Hepatocyte (in vitro differentiated cells): Measurements from ENCODE around the gene PAWR. TPM values are rescaled to one million over a fixed set of nuclear protein-coding genes. Genes with fewer than 3 reads are reported as not detected.

Source experiments
- DNase-seq: peaks from one replicate; pipeline ENCODE4 v3.0.0-alpha.2; 2016; ENCODE audit warnings: low spot score
- H2AFZ ChIP-seq: fragments of 200-600 bp; sonication (generic); 2 replicates; pipeline ENCODE4 v1.6.0; 2016; ENCODE audit warnings: antibody characterized with exemption, mild to moderate bottlenecking
- H3K27ac ChIP-seq: fragments of 200-600 bp; sonication (generic); 2 replicates; pipeline ENCODE4 v1.5.1; 2016; ENCODE audit warnings: mild to moderate bottlenecking
- H3K27me3 ChIP-seq: fragments of 200-600 bp; sonication (generic); 2 replicates; pipeline ENCODE4 v1.6.1; 2016
- H3K36me3 ChIP-seq: fragments of 200-600 bp; sonication (generic); replicated peaks from 2 replicates; pipeline ENCODE4 v1.5.1; 2016; ENCODE audit warnings: low read depth; ENCODE audit not compliant: insufficient read depth
- H3K4me1 ChIP-seq: fragments of 200-600 bp; sonication (generic); 2 replicates; pipeline ENCODE4 v1.5.1; 2016; ENCODE audit warnings: mild to moderate bottlenecking, moderate library complexity; ENCODE audit not compliant: insufficient read depth
- H3K4me2 ChIP-seq: fragments of 200-600 bp; sonication (generic); 2 replicates; pipeline ENCODE4 v1.6.0; 2016
- H3K4me3 ChIP-seq: fragments of 200-600 bp; sonication (generic); 2 replicates; pipeline ENCODE4 v1.5.1; 2016; ENCODE audit warnings: mild to moderate bottlenecking
- H3K79me2 ChIP-seq: fragments of 200-600 bp; sonication (generic); 2 replicates; pipeline ENCODE4 v1.6.0; 2017; ENCODE audit warnings: mild to moderate bottlenecking
- H3K9me2 ChIP-seq: fragments of 200-600 bp; sonication (generic); replicated peaks from 2 replicates; pipeline ENCODE4 v1.6.0; 2017; ENCODE audit warnings: mild to moderate bottlenecking; ENCODE audit not compliant: insufficient read depth
- H3K9me3 ChIP-seq: fragments of 200-600 bp; sonication (generic); 2 replicates; pipeline ENCODE4 v1.5.1; 2016; ENCODE audit warnings: low read depth, mild to moderate bottlenecking
- H4K20me1 ChIP-seq: fragments of 200-600 bp; sonication (generic); 2 replicates; pipeline ENCODE4 v1.6.0; 2016; ENCODE audit warnings: mild to moderate bottlenecking; ENCODE audit not compliant: insufficient read depth, poor library complexity, severe bottlenecking
- CTCF ChIP-seq: fragments of 200-600 bp; sonication (generic); IDR thresholded peaks from 2 replicates; pipeline ENCODE4 v1.5.1; 2016; ENCODE audit warnings: antibody characterized with exemption, mild to moderate bottlenecking; ENCODE audit not compliant: poor library complexity
- EZH2 ChIP-seq: fragments of 200-600 bp; sonication (generic); IDR thresholded peaks from 2 replicates; pipeline ENCODE4 v1.6.1; 2016; ENCODE audit warnings: antibody characterized with exemption, mild to moderate bottlenecking, borderline replicate concordance
- EZH2phosphoT487 ChIP-seq: fragments of 200-600 bp; sonication (generic); IDR thresholded peaks from one replicate; pipeline ENCODE4 v1.6.1; 2018; ENCODE audit warnings: antibody characterized with exemption, mild to moderate bottlenecking, low read depth, moderate library complexity; ENCODE audit not compliant: unreplicated experiment, severe bottlenecking
- WGBS: methylation state at CpG from one replicate; pipeline ENCODE4 v1.1.6; 2016; ENCODE audit warnings: low lambda C conversion rate; ENCODE audit errors: missing lambda C conversion rate; 5-methylcytosine and 5-hydroxymethylcytosine counted together
- polyA plus RNA-seq: library from polyadenylated mRNA; unstranded; fragments of >200 nt; fragmentation: Nextera tagmentation; extraction: Ambion mirVana; gene quantifications from 2 replicates; pipeline ENCODE4 v1.2.1, GENCODE V29; 2016
- total RNA-seq: library from RNA; depleted of rRNA; stranded (reverse); fragments of >200 nt; gene quantifications from 2 replicates; pipeline ENCODE4 v1.2.3, GENCODE V29; 2014

PAWR gene
- total and polyA plus RNA-seq, 2 experiments from 2014 or later = 40.5 to 54.9 TPM

- Histone ChIP-seq H3K4me1 (no peaks in the 10 kb centered on the region), H4K20me1 (no peaks in the 10 kb centered on the region), H3K4me3 (no peak overlapping the region), H2AFZ (no peak overlapping the region), H3K9me2 (no peaks in the 10 kb centered on the region), H3K9me3 (no peaks in the 10 kb centered on the region), H3K4me2 (no peak overlapping the region), H3K79me2 (peaks cover 7% of the 10 kb centered on the region), H3K36me3 (no peaks in the 10 kb centered on the region), H3K27me3 (no peaks in the 10 kb centered on the region), H3K27ac (no peak overlapping the region)
- WGBS = 96% methylated on average over 2 of the region's 2 CpGs
- no peak for DNase-seq
- TF ChIP-seq CTCF (no peak), EZH2 (no peak), EZH2phosphoT487 (no peak)
Observed at GRCh38 chr12:79601908-79602307, 88.9 kb downstream of the PAWR start.

- peaks cover 3% of the 10 kb centered on the region for H3K79me2 ChIP-seq
- DNase-seq = no peak
- H3K9me2 ChIP-seq = no peaks in the 10 kb centered on the region
- no peak overlapping the region for H3K4me3 ChIP-seq
- H3K4me2 ChIP-seq = no peak overlapping the region
- no peaks in the 10 kb centered on the region for H3K9me3 ChIP-seq
- H3K36me3 ChIP-seq = no peaks in the 10 kb centered on the region
- H3K27ac ChIP-seq = no peak overlapping the region
- H3K4me1 ChIP-seq = no peaks in the 10 kb centered on the region
- no peak overlapping the region for H2AFZ ChIP-seq
- TF ChIP-seq EZH2 (no peak), EZH2phosphoT487 (no peak), CTCF (no peak)
- WGBS = 76% methylated on average over 3 of the region's 3 CpGs
- H4K20me1 ChIP-seq = no peaks in the 10 kb centered on the region
- H3K27me3 ChIP-seq = no peaks in the 10 kb centered on the region
Observed at GRCh38 chr12:79597910-79598309, 92.9 kb downstream of the PAWR start.

GRCh38 chr12:79596719-79597350, 93.9 kb downstream of the PAWR start:
- WGBS = 89% methylated on average over 10 of the region's 10 CpGs

More at GRCh38 chr12:79596719-79597350, 93.9 kb downstream of the PAWR start:
- Histone ChIP-seq H3K79me2 (peaks cover 3% of the 10 kb centered on the region), H3K9me3 (no peaks in the 10 kb centered on the region), H3K4me1 (no peaks in the 10 kb centered on the region), H2AFZ (no peak overlapping the region), H3K27ac (no peak overlapping the region), H3K4me2 (no peak overlapping the region), H4K20me1 (no peaks in the 10 kb centered on the region), H3K27me3 (no peaks in the 10 kb centered on the region), H3K36me3 (no peaks in the 10 kb centered on the region), H3K4me3 (no peak overlapping the region), H3K9me2 (no peaks in the 10 kb centered on the region)
- DNase-seq = no peak
- TF ChIP-seq EZH2 = no peak
- TF ChIP-seq EZH2phosphoT487 = no peak
- no peak for TF ChIP-seq CTCF
